HEK293 (cell line): ENCODE results near the gene PLPPR2.

Experiments
- CTCF ChIA-PET: fragments of 350-600 bp; formaldehyde crosslinking; extraction: SDS; loops from one replicate; lab custom pipeline; 2021; ENCODE audit warnings: antibody characterized with exemption; lab: Yijun Ruan, JAX
- POLR2A ChIA-PET: fragments of 300-600 bp; formaldehyde crosslinking; extraction: SDS; loops from one replicate; lab custom pipeline; 2020; ENCODE audit warnings: antibody characterized with exemption, inconsistent platforms; lab: Yijun Ruan, JAX
- H3K27ac ChIP-seq: fragments of 200-500 bp; sonication (Bioruptor generic); 2 replicates; pipeline ENCODE4 v1.5.1; 2014; ENCODE audit warnings: low read depth, low read length, control low read depth, inconsistent platforms; ENCODE audit errors: extremely low read depth
- H3K36me3 ChIP-seq, 2 experiments: fragments of 200-500 bp in 1 of 2; sonication (Bioruptor generic) in 1 of 2; 1 replicate in 1 of 2; 2 replicates in 1 of 2; pipeline ENCODE4 v1.5.1; 2014 to 2017; ENCODE audit warnings: inconsistent platforms in 2 of 2, low read length in 2 of 2; ENCODE audit not compliant: control insufficient read depth in 2 of 2, insufficient read depth in 1 of 2
- H3K4me1 ChIP-seq: fragments of 200-500 bp; sonication (Bioruptor generic); 2 replicates; pipeline ENCODE4 v1.5.1; 2014; ENCODE audit warnings: mild to moderate bottlenecking, low read length, inconsistent platforms; ENCODE audit not compliant: control insufficient read depth, insufficient read depth
- H3K4me3 ChIP-seq: 2 replicates; pipeline ENCODE4 v1.5.1; 2011; ENCODE audit warnings: low read depth, mild to moderate bottlenecking, control low read depth, low read length, moderate library complexity
- H3K9me3 ChIP-seq: fragments of 200-500 bp; sonication (Bioruptor generic); 2 replicates; pipeline ENCODE4 v1.5.1; 2014; ENCODE audit warnings: low read depth, low read length, inconsistent platforms; ENCODE audit not compliant: control insufficient read depth, insufficient read depth
- SP3 ChIP-seq: fragments of 450-650 bp; formaldehyde crosslinking; IDR thresholded peaks from 2 replicates; pipeline ENCODE4 v1.5.1; 2016; ENCODE audit warnings: missing biosample characterization, missing genetic modification characterization
- ZNF266 ChIP-seq: fragments of 450-650 bp; formaldehyde crosslinking; IDR thresholded peaks from 2 replicates; pipeline ENCODE4 v1.5.1; 2016; ENCODE audit warnings: missing biosample characterization, missing genetic modification characterization, low read depth
- ZNF37A ChIP-seq: fragments of 450-650 bp; IDR thresholded peaks from 2 replicates; pipeline ENCODE4 v1.5.1; 2018; ENCODE audit warnings: missing biosample characterization, missing genetic modification characterization
- ZNF473 ChIP-seq: fragments of 450-650 bp; formaldehyde crosslinking; IDR thresholded peaks from 2 replicates; pipeline ENCODE4 v1.5.1; 2017; ENCODE audit warnings: missing biosample characterization, missing genetic modification characterization
- ZNF747 ChIP-seq: fragments of 450-650 bp; formaldehyde crosslinking; IDR thresholded peaks from 2 replicates; pipeline ENCODE4 v1.5.1; 2016; ENCODE audit warnings: missing biosample characterization, missing genetic modification characterization
- ZNF843 ChIP-seq: fragments of 450-650 bp; formaldehyde crosslinking; IDR thresholded peaks from 2 replicates; pipeline ENCODE4 v1.5.1; 2016; ENCODE audit warnings: missing biosample characterization, missing genetic modification characterization
- TF ChIP-seq, protein P1 (sequence below): fragments of 450-650 bp; formaldehyde crosslinking; optimal IDR thresholded peaks from 2 replicates; pipeline ENCODE3; 2016; ENCODE audit warnings: missing biosample characterization, mild to moderate bottlenecking, missing genetic modification characterization
- TF ChIP-seq, protein P2 (sequence below): fragments of 450-650 bp; formaldehyde crosslinking; IDR thresholded peaks from 2 replicates; pipeline ENCODE4 v1.5.1; 2016; ENCODE audit warnings: missing biosample characterization, missing genetic modification characterization
- TF ChIP-seq, protein P3 (sequence below): fragments of 450-650 bp; formaldehyde crosslinking; IDR thresholded peaks from 2 replicates; pipeline ENCODE4 v1.5.1; 2016; ENCODE audit warnings: missing biosample characterization, missing genetic modification characterization
- TF ChIP-seq, protein P4 (sequence below): fragments of 450-650 bp; formaldehyde crosslinking; IDR thresholded peaks from 2 replicates; pipeline ENCODE4 v1.5.1; 2016; ENCODE audit warnings: missing biosample characterization, missing genetic modification characterization
- TF ChIP-seq, protein P5 (sequence below): fragments of 450-650 bp; formaldehyde crosslinking; IDR thresholded peaks from 2 replicates; pipeline ENCODE4 v1.5.1; 2017; ENCODE audit warnings: missing biosample characterization, missing genetic modification characterization
- TF ChIP-seq, protein P6 (sequence below): fragments of 450-650 bp; formaldehyde crosslinking; IDR thresholded peaks from 2 replicates; pipeline ENCODE4 v1.5.1; 2016; ENCODE audit warnings: missing biosample characterization, missing genetic modification characterization
- TF ChIP-seq, protein P7 (sequence below): fragments of 450-650 bp; formaldehyde crosslinking; IDR thresholded peaks from 2 replicates; pipeline ENCODE4 v1.5.1; 2016; ENCODE audit warnings: missing biosample characterization, missing genetic modification characterization
- TF ChIP-seq, protein P8 (sequence below): fragments of 450-650 bp; formaldehyde crosslinking; IDR thresholded peaks from 2 replicates; pipeline ENCODE4 v1.5.1; 2016; ENCODE audit warnings: missing biosample characterization, missing genetic modification characterization

Gene PLPPR2

DNA sequence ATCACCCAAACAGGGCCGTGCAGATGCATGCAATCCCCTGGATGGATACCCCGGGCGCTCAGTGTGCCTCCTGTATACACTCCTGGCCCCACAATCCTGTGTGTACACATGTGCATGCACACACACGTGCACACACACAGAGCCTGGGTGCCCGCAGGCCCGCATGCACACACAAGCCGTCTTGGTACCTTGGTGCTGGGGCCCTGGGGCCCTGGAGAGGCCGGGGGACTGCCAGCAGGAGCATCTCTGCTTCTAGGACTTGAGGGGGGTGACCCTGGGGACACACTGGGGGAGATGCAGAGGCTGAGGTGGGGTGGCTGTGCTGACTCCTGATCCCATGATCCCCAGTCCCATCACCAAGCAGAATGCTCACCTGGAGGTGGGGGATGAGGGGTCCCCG lies 44.4 kb downstream of the PLPPR2 start:
- TF ChIP-seq, protein P1, sequence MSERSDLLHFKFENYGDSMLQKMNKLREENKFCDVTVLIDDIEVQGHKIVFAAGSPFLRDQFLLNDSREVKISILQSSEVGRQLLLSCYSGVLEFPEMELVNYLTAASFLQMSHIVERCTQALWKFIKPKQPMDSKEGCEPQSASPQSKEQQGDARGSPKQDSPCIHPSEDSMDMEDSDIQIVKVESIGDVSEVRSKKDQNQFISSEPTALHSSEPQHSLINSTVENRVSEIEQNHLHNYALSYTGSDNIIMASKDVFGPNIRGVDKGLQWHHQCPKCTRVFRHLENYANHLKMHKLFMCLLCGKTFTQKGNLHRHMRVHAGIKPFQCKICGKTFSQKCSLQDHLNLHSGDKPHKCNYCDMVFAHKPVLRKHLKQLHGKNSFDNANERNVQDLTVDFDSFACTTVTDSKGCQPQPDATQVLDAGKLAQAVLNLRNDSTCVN (tag by site-specific recombination), result no peak
- TF ChIP-seq SP3 (no peak), ZNF473 (tag by site-specific recombination) (no peak), ZNF747 (tag by site-specific recombination) (no peak), ZNF266 (tag by site-specific recombination) (no peak), ZNF843 (tag by site-specific recombination) (no peak), ZNF37A (tag by site-specific recombination) (no peak)
- TF ChIP-seq, protein P2, sequence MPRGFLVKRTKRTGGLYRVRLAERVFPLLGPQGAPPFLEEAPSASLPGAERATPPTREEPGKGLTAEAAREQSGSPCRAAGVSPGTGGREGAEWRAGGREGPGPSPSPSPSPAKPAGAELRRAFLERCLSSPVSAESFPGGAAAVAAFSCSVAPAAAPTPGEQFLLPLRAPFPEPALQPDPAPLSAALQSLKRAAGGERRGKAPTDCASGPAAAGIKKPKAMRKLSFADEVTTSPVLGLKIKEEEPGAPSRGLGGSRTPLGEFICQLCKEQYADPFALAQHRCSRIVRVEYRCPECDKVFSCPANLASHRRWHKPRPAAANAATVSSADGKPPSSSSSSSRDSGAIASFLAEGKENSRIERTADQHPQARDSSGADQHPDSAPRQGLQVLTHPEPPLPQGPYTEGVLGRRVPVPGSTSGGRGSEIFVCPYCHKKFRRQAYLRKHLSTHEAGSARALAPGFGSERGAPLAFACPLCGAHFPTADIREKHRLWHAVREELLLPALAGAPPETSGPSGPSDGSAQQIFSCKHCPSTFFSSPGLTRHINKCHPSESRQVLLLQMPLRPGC, result no peak
- TF ChIP-seq, protein P3, sequence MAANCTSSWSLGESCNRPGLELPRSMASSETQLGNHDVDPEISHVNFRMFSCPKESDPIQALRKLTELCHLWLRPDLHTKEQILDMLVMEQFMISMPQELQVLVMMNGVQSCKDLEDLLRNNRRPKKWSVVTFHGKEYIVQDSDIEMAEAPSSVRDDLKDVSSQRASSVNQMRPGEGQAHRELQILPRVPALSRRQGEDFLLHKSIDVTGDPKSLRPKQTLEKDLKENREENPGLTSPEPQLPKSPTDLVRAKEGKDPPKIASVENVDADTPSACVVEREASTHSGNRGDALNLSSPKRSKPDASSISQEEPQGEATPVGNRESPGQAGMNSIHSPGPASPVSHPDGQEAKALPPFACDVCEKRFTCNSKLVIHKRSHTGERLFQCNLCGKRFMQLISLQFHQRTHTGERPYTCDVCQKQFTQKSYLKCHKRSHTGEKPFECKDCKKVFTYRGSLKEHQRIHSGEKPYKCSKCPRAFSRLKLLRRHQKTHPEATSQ (tag by site-specific recombination), result no peak
- TF ChIP-seq, protein P4, sequence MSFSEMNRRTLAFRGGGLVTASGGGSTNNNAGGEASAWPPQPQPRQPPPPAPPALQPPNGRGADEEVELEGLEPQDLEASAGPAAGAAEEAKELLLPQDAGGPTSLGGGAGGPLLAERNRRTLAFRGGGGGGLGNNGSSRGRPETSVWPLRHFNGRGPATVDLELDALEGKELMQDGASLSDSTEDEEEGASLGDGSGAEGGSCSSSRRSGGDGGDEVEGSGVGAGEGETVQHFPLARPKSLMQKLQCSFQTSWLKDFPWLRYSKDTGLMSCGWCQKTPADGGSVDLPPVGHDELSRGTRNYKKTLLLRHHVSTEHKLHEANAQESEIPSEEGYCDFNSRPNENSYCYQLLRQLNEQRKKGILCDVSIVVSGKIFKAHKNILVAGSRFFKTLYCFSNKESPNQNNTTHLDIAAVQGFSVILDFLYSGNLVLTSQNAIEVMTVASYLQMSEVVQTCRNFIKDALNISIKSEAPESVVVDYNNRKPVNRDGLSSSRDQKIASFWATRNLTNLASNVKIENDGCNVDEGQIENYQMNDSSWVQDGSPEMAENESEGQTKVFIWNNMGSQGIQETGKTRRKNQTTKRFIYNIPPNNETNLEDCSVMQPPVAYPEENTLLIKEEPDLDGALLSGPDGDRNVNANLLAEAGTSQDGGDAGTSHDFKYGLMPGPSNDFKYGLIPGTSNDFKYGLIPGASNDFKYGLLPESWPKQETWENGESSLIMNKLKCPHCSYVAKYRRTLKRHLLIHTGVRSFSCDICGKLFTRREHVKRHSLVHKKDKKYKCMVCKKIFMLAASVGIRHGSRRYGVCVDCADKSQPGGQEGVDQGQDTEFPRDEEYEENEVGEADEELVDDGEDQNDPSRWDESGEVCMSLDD (tag by site-specific recombination), result no peak
- TF ChIP-seq, protein P5, sequence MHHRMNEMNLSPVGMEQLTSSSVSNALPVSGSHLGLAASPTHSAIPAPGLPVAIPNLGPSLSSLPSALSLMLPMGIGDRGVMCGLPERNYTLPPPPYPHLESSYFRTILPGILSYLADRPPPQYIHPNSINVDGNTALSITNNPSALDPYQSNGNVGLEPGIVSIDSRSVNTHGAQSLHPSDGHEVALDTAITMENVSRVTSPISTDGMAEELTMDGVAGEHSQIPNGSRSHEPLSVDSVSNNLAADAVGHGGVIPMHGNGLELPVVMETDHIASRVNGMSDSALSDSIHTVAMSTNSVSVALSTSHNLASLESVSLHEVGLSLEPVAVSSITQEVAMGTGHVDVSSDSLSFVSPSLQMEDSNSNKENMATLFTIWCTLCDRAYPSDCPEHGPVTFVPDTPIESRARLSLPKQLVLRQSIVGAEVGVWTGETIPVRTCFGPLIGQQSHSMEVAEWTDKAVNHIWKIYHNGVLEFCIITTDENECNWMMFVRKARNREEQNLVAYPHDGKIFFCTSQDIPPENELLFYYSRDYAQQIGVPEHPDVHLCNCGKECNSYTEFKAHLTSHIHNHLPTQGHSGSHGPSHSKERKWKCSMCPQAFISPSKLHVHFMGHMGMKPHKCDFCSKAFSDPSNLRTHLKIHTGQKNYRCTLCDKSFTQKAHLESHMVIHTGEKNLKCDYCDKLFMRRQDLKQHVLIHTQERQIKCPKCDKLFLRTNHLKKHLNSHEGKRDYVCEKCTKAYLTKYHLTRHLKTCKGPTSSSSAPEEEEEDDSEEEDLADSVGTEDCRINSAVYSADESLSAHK, result no peak
- TF ChIP-seq, protein P6, sequence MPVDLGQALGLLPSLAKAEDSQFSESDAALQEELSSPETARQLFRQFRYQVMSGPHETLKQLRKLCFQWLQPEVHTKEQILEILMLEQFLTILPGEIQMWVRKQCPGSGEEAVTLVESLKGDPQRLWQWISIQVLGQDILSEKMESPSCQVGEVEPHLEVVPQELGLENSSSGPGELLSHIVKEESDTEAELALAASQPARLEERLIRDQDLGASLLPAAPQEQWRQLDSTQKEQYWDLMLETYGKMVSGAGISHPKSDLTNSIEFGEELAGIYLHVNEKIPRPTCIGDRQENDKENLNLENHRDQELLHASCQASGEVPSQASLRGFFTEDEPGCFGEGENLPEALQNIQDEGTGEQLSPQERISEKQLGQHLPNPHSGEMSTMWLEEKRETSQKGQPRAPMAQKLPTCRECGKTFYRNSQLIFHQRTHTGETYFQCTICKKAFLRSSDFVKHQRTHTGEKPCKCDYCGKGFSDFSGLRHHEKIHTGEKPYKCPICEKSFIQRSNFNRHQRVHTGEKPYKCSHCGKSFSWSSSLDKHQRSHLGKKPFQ, result no peak
- TF ChIP-seq, protein P7, sequence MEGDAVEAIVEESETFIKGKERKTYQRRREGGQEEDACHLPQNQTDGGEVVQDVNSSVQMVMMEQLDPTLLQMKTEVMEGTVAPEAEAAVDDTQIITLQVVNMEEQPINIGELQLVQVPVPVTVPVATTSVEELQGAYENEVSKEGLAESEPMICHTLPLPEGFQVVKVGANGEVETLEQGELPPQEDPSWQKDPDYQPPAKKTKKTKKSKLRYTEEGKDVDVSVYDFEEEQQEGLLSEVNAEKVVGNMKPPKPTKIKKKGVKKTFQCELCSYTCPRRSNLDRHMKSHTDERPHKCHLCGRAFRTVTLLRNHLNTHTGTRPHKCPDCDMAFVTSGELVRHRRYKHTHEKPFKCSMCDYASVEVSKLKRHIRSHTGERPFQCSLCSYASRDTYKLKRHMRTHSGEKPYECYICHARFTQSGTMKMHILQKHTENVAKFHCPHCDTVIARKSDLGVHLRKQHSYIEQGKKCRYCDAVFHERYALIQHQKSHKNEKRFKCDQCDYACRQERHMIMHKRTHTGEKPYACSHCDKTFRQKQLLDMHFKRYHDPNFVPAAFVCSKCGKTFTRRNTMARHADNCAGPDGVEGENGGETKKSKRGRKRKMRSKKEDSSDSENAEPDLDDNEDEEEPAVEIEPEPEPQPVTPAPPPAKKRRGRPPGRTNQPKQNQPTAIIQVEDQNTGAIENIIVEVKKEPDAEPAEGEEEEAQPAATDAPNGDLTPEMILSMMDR (tag by site-specific recombination), result no peak
- TF ChIP-seq, protein P8, sequence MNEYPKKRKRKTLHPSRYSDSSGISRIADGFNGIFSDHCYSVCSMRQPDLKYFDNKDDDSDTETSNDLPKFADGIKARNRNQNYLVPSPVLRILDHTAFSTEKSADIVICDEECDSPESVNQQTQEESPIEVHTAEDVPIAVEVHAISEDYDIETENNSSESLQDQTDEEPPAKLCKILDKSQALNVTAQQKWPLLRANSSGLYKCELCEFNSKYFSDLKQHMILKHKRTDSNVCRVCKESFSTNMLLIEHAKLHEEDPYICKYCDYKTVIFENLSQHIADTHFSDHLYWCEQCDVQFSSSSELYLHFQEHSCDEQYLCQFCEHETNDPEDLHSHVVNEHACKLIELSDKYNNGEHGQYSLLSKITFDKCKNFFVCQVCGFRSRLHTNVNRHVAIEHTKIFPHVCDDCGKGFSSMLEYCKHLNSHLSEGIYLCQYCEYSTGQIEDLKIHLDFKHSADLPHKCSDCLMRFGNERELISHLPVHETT (tag by site-specific recombination), result no peak
- Histone ChIP-seq H3K4me1 (no peaks in the 10 kb centered on the region), H3K9me3 (no peaks in the 10 kb centered on the region), H3K4me3 (no peak overlapping the region), H3K36me3 (no peaks in the 10 kb centered on the region), H3K27ac (no peak overlapping the region)
- CTCF ChIA-PET, result interaction anchor here (0.9 to 1.6 kb wide), 2 partner anchors 16 to 19 kb away, joined by 3 to 8 read pairs; no protein-coding TSS in a partner anchor
- POLR2A ChIA-PET, result no interaction called here
